DND-41 (cell line): Measurements from ENCODE around the gene TLE1.
"Not testable (repeated sequence)": the region's sequence is repeated elsewhere in the genome, so short reads cannot be mapped to it uniquely, and the experiment has no call there.

Source experiments
- ATAC-seq: fragments of 200-7000 bp; cut with Tn5 transposase; 3 replicates; pipeline ENCODE4 v1.9.1; 2021; ENCODE audit warnings: low read depth; ENCODE audit not compliant: insufficient read depth
- DNase-seq: peaks from one replicate; pipeline ENCODE4 v3.0.0-alpha.2; 2020
- H2AFZ ChIP-seq: 2 replicates; pipeline ENCODE4 v1.6.0; 2012; ENCODE audit warnings: low read depth, low read length
- H3K27ac ChIP-seq: 2 replicates; pipeline ENCODE4 v1.5.1; 2012; ENCODE audit warnings: low read length, inconsistent platforms
- H3K27me3 ChIP-seq: fragments of 200-600 bp; sonication (generic); 2 replicates; pipeline ENCODE4 v1.6.0; 2012; ENCODE audit warnings: low read length, mild to moderate bottlenecking, inconsistent platforms; ENCODE audit not compliant: insufficient read depth, poor library complexity
- H3K36me3 ChIP-seq: 2 replicates; pipeline ENCODE4 v1.5.1; 2012; ENCODE audit warnings: low read length, inconsistent platforms; ENCODE audit not compliant: insufficient read depth
- H3K4me1 ChIP-seq: 2 replicates; pipeline ENCODE4 v1.5.1; 2012; ENCODE audit warnings: mild to moderate bottlenecking, low read length; ENCODE audit not compliant: insufficient read depth
- H3K4me2 ChIP-seq: 2 replicates; pipeline ENCODE4 v1.6.0; 2012; ENCODE audit warnings: mild to moderate bottlenecking, moderate library complexity, low read length, inconsistent platforms; ENCODE audit not compliant: insufficient read depth
- H3K4me3 ChIP-seq, 2 experiments: fragments of 200-600 bp in 1 of 2; shearing (Covaris generic) in 1 of 2; 2 replicates each; pipeline ENCODE4 v1.5.1; 2012 to 2016; ENCODE audit warnings: inconsistent platforms in 2 of 2, low read length in 2 of 2, mild to moderate bottlenecking in 2 of 2, low read depth in 1 of 2, moderate library complexity in 1 of 2
- H3K79me2 ChIP-seq: 2 replicates; pipeline ENCODE4 v1.6.0; 2012; ENCODE audit warnings: low read length, inconsistent platforms; ENCODE audit not compliant: insufficient read depth
- H3K9ac ChIP-seq: 2 replicates; pipeline ENCODE4 v1.6.0; 2012; ENCODE audit warnings: low read depth, mild to moderate bottlenecking, inconsistent platforms, low read length, moderate library complexity
- H3K9me3 ChIP-seq: 2 replicates; pipeline ENCODE4 v1.5.1; 2012; ENCODE audit warnings: low read length, moderate library complexity, mild to moderate bottlenecking, inconsistent platforms; ENCODE audit not compliant: insufficient read depth, severe bottlenecking
- H4K20me1 ChIP-seq: 2 replicates; pipeline ENCODE4 v1.6.0; 2012; ENCODE audit warnings: low read length; ENCODE audit not compliant: insufficient read depth
- EZH2 ChIP-seq: IDR thresholded peaks from 3 replicates; pipeline ENCODE4 v1.6.1; 2012; ENCODE audit warnings: borderline replicate concordance, low read depth, mild to moderate bottlenecking, moderate library complexity, low read length, inconsistent platforms; ENCODE audit not compliant: severe bottlenecking
- TF ChIP-seq, protein P1 (sequence below): IDR thresholded peaks from 2 replicates; pipeline ENCODE4 v1.5.1; 2012; ENCODE audit warnings: borderline replicate concordance, low read length, moderate library complexity, mild to moderate bottlenecking; ENCODE audit not compliant: poor library complexity, severe bottlenecking; ENCODE audit errors: extremely low read depth

The TLE1 gene

GRCh38 chr9:81646337-81646736, 43.0 kb downstream of the TLE1 start:
- no peaks in the 10 kb centered on the region for H3K9me3 ChIP-seq
- peaks cover 3% of the 10 kb centered on the region; the same call in 1 of the 2 replicates for H3K36me3 ChIP-seq
- TF ChIP-seq, protein P1, sequence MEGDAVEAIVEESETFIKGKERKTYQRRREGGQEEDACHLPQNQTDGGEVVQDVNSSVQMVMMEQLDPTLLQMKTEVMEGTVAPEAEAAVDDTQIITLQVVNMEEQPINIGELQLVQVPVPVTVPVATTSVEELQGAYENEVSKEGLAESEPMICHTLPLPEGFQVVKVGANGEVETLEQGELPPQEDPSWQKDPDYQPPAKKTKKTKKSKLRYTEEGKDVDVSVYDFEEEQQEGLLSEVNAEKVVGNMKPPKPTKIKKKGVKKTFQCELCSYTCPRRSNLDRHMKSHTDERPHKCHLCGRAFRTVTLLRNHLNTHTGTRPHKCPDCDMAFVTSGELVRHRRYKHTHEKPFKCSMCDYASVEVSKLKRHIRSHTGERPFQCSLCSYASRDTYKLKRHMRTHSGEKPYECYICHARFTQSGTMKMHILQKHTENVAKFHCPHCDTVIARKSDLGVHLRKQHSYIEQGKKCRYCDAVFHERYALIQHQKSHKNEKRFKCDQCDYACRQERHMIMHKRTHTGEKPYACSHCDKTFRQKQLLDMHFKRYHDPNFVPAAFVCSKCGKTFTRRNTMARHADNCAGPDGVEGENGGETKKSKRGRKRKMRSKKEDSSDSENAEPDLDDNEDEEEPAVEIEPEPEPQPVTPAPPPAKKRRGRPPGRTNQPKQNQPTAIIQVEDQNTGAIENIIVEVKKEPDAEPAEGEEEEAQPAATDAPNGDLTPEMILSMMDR: no peak
- no peak for TF ChIP-seq EZH2
- H4K20me1 ChIP-seq: no peaks in the 10 kb centered on the region
- no peak overlapping the region for H3K4me3 ChIP-seq
- no peak overlapping the region for H3K27ac ChIP-seq
- H3K4me2 ChIP-seq: no peak overlapping the region
- H3K79me2 ChIP-seq: 0 out of 2 replicates have a peak, but pooled peaks cover 2% of the 10 kb centered on the region
- H3K9ac ChIP-seq: no peak overlapping the region
- no peak for ATAC-seq
- H3K27me3 ChIP-seq: no peaks in the 10 kb centered on the region
- H2AFZ ChIP-seq: no peak overlapping the region
- DNase-seq: no peak
- no peaks in the 10 kb centered on the region for H3K4me1 ChIP-seq

DNA sequence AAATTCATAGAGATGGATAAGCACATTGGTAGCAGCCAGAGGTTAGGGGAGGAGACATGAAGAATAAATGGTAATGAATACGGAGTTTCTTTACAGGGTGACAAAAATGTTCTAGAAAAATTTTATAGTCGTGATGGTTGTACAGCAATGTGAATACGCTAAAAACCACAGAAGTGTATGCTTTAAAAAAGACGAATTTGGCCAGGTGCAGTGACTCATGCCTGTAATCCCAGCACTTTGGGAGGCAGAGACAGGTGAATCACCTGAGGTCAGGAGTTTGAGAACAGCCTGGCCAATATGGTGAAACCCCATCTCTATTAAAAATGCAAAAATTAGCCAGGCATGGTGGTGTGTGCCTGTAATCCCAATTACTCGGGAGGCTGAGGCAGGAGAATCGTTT, 44.8 kb downstream of the TLE1 start:
- not testable (repeated sequence) for DNase-seq, H3K4me3 ChIP-seq, H3K36me3 ChIP-seq, H2AFZ ChIP-seq, H3K27ac ChIP-seq, H3K4me1 ChIP-seq, H3K27me3 ChIP-seq, H3K79me2 ChIP-seq, ATAC-seq, H4K20me1 ChIP-seq, H3K9ac ChIP-seq, H3K9me3 ChIP-seq, H3K4me2 ChIP-seq

DNA sequence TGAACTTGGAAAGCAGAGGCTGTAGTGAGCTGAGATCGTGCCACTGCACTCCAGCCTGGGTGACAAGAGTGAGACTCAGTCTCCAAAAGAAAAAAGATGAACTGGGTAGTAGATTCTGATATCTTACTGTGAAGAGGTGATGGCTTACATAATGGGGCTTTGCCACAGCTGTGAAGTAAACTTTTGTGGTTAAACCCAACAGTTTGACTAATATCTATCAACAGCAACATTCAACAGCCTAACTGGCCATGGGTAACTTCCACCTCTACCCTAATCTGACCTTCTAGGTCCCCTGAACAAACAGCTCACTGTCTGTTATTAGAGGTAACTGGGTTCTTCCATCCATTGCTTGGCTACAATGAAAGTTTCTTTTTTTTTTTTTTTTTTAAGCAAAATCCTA, 52.1 kb downstream of the TLE1 start:
- Histone ChIP-seq H3K9me3 (no peaks in the 10 kb centered on the region), H3K27ac (no peak overlapping the region), H3K4me1 (peaks cover 8% of the 10 kb centered on the region; the same call in 1 of the 2 replicates), H2AFZ (no peak overlapping the region), H3K27me3 (no peaks in the 10 kb centered on the region), H3K79me2 (no peaks in the 10 kb centered on the region), H4K20me1 (no peaks in the 10 kb centered on the region), H3K9ac (no peak overlapping the region), H3K36me3 (no peaks in the 10 kb centered on the region; the same call in 1 of the 2 replicates), H3K4me2 (no peak overlapping the region), H3K4me3 (no peak overlapping the region)
- ATAC-seq: no peak
- DNase-seq: no peak
- TF ChIP-seq EZH2: no peak
- TF ChIP-seq, protein P1: no peak

- Histone ChIP-seq H3K9ac (no peak overlapping the region), H3K4me1 (peaks cover 8% of the 10 kb centered on the region; the same call in 1 of the 2 replicates), H3K79me2 (no peaks in the 10 kb centered on the region), H3K4me3 (no peak overlapping the region), H3K27ac (no peak overlapping the region), H2AFZ (no peak overlapping the region), H3K4me2 (no peak overlapping the region), H3K36me3 (peaks cover 2% of the 10 kb centered on the region), H4K20me1 (no peaks in the 10 kb centered on the region), H3K9me3 (no peaks in the 10 kb centered on the region), H3K27me3 (no peaks in the 10 kb centered on the region)
- no peak for DNase-seq
- TF ChIP-seq, protein P1: no peak
- no peak for ATAC-seq
These were observed 53.1 kb downstream of the TLE1 start for GRCh38 chr9:81636255-81636599.
